ENCODE data around the gene ABHD14A. TPM values are rescaled to one million over a fixed set of nuclear protein-coding genes. Genes with fewer than 3 reads are reported as not detected.

The ABHD14A gene
- total and polyA plus RNA-seq, 2 of the 13 experiments (the other 11 are each of a cell fraction or from before 2014, with no cell fraction given): 29.5 to 46.9 TPM

DNA sequence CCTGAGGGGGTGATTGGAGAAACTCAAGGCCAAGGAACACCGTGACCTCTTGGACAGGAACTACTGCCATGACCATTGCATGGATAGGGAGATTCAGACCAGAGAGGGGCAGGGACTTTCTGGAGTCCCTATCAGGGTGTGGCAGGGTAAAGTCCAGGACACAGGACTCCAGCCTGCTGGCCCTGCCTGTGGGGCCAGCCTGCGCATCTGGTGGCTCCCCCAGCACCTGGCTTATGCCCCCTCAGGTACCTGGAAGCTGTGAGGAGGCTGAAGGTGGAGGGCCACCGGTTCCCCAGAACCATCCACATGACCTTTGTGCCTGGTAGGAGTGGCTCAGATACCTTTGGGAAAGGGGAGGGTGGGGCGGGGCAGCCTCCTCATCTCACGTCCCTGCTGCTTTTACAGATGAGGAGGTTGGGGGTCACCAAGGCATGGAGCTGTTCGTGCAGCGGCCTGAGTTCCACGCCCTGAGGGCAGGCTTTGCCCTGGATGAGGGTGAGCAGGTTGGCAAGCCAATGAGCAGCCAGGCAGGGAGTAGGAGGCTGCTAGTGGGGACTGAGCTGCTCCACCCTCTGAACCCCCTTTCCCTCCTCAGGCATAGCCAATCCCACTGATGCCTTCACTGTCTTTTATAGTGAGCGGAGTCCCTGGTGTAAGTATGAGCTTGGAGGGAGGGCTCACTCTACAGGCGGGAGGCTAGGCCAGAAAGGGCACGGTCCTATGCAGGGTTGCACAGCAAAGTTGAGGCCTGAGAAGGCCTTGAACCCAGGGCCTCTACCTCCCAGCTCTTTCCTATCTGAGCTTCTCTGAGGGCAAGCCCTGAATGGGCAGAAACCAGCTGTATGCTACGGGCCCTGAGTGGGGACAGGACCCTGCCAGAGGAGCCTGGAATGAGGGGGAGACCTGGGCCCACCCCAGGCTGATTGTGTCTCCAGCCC, 11.4 kb downstream of the ABHD14A start (continued):
- TF ChIP-seq, protein P1, sequence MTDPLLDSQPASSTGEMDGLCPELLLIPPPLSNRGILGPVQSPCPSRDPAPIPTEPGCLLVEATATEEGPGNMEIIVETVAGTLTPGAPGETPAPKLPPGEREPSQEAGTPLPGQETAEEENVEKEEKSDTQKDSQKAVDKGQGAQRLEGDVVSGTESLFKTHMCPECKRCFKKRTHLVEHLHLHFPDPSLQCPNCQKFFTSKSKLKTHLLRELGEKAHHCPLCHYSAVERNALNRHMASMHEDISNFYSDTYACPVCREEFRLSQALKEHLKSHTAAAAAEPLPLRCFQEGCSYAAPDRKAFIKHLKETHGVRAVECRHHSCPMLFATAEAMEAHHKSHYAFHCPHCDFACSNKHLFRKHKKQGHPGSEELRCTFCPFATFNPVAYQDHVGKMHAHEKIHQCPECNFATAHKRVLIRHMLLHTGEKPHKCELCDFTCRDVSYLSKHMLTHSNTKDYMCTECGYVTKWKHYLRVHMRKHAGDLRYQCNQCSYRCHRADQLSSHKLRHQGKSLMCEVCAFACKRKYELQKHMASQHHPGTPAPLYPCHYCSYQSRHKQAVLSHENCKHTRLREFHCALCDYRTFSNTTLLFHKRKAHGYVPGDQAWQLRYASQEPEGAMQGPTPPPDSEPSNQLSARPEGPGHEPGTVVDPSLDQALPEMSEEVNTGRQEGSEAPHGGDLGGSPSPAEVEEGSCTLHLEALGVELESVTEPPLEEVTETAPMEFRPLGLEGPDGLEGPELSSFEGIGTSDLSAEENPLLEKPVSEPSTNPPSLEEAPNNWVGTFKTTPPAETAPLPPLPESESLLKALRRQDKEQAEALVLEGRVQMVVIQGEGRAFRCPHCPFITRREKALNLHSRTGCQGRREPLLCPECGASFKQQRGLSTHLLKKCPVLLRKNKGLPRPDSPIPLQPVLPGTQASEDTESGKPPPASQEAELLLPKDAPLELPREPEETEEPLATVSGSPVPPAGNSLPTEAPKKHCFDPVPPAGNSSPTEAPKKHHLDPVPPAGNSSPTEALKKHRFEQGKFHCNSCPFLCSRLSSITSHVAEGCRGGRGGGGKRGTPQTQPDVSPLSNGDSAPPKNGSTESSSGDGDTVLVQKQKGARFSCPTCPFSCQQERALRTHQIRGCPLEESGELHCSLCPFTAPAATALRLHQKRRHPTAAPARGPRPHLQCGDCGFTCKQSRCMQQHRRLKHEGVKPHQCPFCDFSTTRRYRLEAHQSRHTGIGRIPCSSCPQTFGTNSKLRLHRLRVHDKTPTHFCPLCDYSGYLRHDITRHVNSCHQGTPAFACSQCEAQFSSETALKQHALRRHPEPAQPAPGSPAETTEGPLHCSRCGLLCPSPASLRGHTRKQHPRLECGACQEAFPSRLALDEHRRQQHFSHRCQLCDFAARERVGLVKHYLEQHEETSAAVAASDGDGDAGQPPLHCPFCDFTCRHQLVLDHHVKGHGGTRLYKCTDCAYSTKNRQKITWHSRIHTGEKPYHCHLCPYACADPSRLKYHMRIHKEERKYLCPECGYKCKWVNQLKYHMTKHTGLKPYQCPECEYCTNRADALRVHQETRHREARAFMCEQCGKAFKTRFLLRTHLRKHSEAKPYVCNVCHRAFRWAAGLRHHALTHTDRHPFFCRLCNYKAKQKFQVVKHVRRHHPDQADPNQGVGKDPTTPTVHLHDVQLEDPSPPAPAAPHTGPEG (CRISPR knock-in tag; IDR thresholded peaks at IDR 0.05): no peak
- no peak for TF ChIP-seq FIP1L1 (IDR thresholded peaks at IDR 0.05; ENCODE audit: borderline replicate concordance, insufficient read depth, low read depth, low read length)
- TF ChIP-seq EED (CRISPR knock-in tag; IDR thresholded peaks at IDR 0.05): no peak
- TF ChIP-seq, protein P2, sequence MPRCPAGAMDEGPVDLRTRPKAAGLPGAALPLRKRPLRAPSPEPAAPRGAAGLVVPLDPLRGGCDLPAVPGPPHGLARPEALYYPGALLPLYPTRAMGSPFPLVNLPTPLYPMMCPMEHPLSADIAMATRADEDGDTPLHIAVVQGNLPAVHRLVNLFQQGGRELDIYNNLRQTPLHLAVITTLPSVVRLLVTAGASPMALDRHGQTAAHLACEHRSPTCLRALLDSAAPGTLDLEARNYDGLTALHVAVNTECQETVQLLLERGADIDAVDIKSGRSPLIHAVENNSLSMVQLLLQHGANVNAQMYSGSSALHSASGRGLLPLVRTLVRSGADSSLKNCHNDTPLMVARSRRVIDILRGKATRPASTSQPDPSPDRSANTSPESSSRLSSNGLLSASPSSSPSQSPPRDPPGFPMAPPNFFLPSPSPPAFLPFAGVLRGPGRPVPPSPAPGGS (CRISPR knock-in tag; IDR thresholded peaks at IDR 0.05): no peak
- no peak for TF ChIP-seq HOXD1 (CRISPR knock-in tag; IDR thresholded peaks at IDR 0.05)
- TF ChIP-seq PLSCR1 (CRISPR knock-in tag; IDR thresholded peaks at IDR 0.05; ENCODE audit: borderline replicate concordance): no peak
- no peak for TF ChIP-seq ETS1 (CRISPR knock-in tag; IDR thresholded peaks at IDR 0.05)
- TF ChIP-seq LCORL (IDR thresholded peaks at IDR 0.05): no peak
- peak; percentile 28; the same call in 1 of the 2 replicates for TF ChIP-seq LCORL (CRISPR knock-in tag; IDR thresholded peaks at IDR 0.05)
- no peak for TF ChIP-seq HMGA1 (CRISPR knock-in tag; conservative IDR thresholded peaks at IDR 0.05)
- TF ChIP-seq TBP (CRISPR knock-in tag; IDR thresholded peaks at IDR 0.05): no peak
- no peak for TF ChIP-seq ZNF782 (CRISPR knock-in tag; IDR thresholded peaks at IDR 0.05; ENCODE audit: borderline replicate concordance)
- TF ChIP-seq AKAP8 (CRISPR knock-in tag; IDR thresholded peaks at IDR 0.05): 0 out of 2 replicates have a peak, but pooled peaks have one; percentile 65
- no peak for TF ChIP-seq GATAD2A (CRISPR knock-in tag; IDR thresholded peaks at IDR 0.05)
- no peak for TF ChIP-seq FOXP1 (IDR thresholded peaks at IDR 0.05)
- no peak for TF ChIP-seq FOXP1 (CRISPR knock-in tag; IDR thresholded peaks at IDR 0.05)
- no peak for TF ChIP-seq ZKSCAN8 (CRISPR knock-in tag; IDR thresholded peaks at IDR 0.05; ENCODE audit: borderline replicate concordance)
- TF ChIP-seq ZNF44 (CRISPR knock-in tag; IDR thresholded peaks at IDR 0.05): no peak
- TF ChIP-seq, protein P3, sequence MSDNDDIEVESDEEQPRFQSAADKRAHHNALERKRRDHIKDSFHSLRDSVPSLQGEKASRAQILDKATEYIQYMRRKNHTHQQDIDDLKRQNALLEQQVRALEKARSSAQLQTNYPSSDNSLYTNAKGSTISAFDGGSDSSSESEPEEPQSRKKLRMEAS (IDR thresholded peaks at IDR 0.05): peak; percentile 13; the same call in 1 of the 2 replicates

Measured in HepG2 (cell line).